H9 (cell line): ENCODE data around the gene C3orf70. TPM values are rescaled to one million over a fixed set of nuclear protein-coding genes. Genes with fewer than 3 reads are reported as not detected.

Source experiments
- DNase-seq: peaks from one replicate; pipeline ENCODE4 v3.0.0-alpha.2; 2017
- H2AFZ ChIP-seq: one replicate; pipeline ENCODE4 v1.6.1; 2013; ENCODE audit warnings: mild to moderate bottlenecking, low read length, control low read depth, moderate library complexity
- H2AK5ac ChIP-seq: 2 replicates; pipeline ENCODE4 v1.6.1; 2013; ENCODE audit warnings: low read length, control low read depth, mixed read lengths; ENCODE audit not compliant: insufficient read length
- H2BK120ac ChIP-seq: one replicate; pipeline ENCODE4 v1.6.1; 2013; ENCODE audit warnings: low read depth, mild to moderate bottlenecking, low read length, control low read depth, inconsistent platforms; ENCODE audit not compliant: poor library complexity, severe bottlenecking
- H2BK12ac ChIP-seq: 2 replicates; pipeline ENCODE4 v1.6.1; 2013; ENCODE audit warnings: low read length, control low read depth, mixed read lengths, low read depth; ENCODE audit not compliant: insufficient read length
- H2BK15ac ChIP-seq: 2 replicates; pipeline ENCODE4 v1.6.1; 2013; ENCODE audit warnings: low read depth, low read length, control low read depth
- H2BK20ac ChIP-seq: one replicate; pipeline ENCODE4 v1.6.1; 2013; ENCODE audit warnings: low read depth, mild to moderate bottlenecking, low read length, control low read depth, inconsistent platforms; ENCODE audit not compliant: poor library complexity, severe bottlenecking
- H2BK5ac ChIP-seq: 2 replicates; pipeline ENCODE4 v1.6.1; 2013; ENCODE audit warnings: low read length, control low read depth, mixed read lengths; ENCODE audit not compliant: insufficient read length
- H3K14ac ChIP-seq: 2 replicates; pipeline ENCODE4 v1.6.1; 2013; ENCODE audit warnings: low read length, control low read depth; ENCODE audit not compliant: insufficient read depth
- H3K18ac ChIP-seq: 2 replicates; pipeline ENCODE4 v1.6.1; 2013; ENCODE audit warnings: low read depth, mild to moderate bottlenecking, mixed read lengths, low read length, control low read depth; ENCODE audit not compliant: insufficient read length
- H3K23ac ChIP-seq: 2 replicates; pipeline ENCODE4 v1.6.1; 2013; ENCODE audit warnings: low read length, control low read depth, mixed read lengths, low read depth; ENCODE audit not compliant: insufficient read length
- H3K23me2 ChIP-seq: 2 replicates; pipeline ENCODE4 v1.6.1; 2013; ENCODE audit warnings: low read depth, mild to moderate bottlenecking, mixed read lengths, low read length, control low read depth; ENCODE audit not compliant: insufficient read length, poor library complexity, severe bottlenecking
- H3K27ac ChIP-seq: 2 replicates; pipeline ENCODE4 v1.5.1; 2013; ENCODE audit warnings: low read length, control low read depth, mixed read lengths, low read depth; ENCODE audit not compliant: insufficient read length
- H3K27me3 ChIP-seq: 2 replicates; pipeline ENCODE4 v1.6.1; 2013; ENCODE audit warnings: low read length, control low read depth, inconsistent platforms; ENCODE audit not compliant: insufficient read depth
- H3K4ac ChIP-seq: 2 replicates; pipeline ENCODE4 v1.6.1; 2013; ENCODE audit warnings: low read depth, mild to moderate bottlenecking, control low read depth, inconsistent platforms, low read length, moderate library complexity
- H3K4me1 ChIP-seq: 2 replicates; pipeline ENCODE4 v1.6.1; 2013; ENCODE audit warnings: low read length, control low read depth, inconsistent platforms; ENCODE audit not compliant: insufficient read depth
- H3K4me2 ChIP-seq: 2 replicates; pipeline ENCODE4 v1.6.1; 2013; ENCODE audit warnings: low read length, control low read depth, mixed read lengths; ENCODE audit not compliant: insufficient read length, insufficient read depth
- H3K56ac ChIP-seq: 2 replicates; pipeline ENCODE4 v1.6.1; 2013; ENCODE audit warnings: low read depth, mild to moderate bottlenecking, mixed read lengths, low read length, control low read depth; ENCODE audit not compliant: insufficient read length
- H3K79me1 ChIP-seq: 2 replicates; pipeline ENCODE4 v1.6.1; 2013; ENCODE audit warnings: low read depth, mild to moderate bottlenecking, moderate library complexity, low read length, control low read depth, inconsistent platforms; ENCODE audit not compliant: insufficient read depth, poor library complexity, severe bottlenecking
- H3K79me2 ChIP-seq: 2 replicates; pipeline ENCODE4 v1.6.1; 2013; ENCODE audit warnings: low read length, control low read depth, inconsistent platforms; ENCODE audit not compliant: insufficient read depth
- H3K9ac ChIP-seq: 2 replicates; pipeline ENCODE4 v1.6.1; 2013; ENCODE audit warnings: low read length, control low read depth, mixed read lengths; ENCODE audit not compliant: insufficient read length; ENCODE audit errors: extremely low read depth
- H3K9me3 ChIP-seq: one replicate; pipeline ENCODE4 v1.6.1; 2013; ENCODE audit warnings: low read depth, low read length, inconsistent platforms; ENCODE audit not compliant: control insufficient read depth
- H3T11ph ChIP-seq: one replicate; pipeline ENCODE4 v1.6.1; 2013; ENCODE audit warnings: mild to moderate bottlenecking, low read length, control low read depth, inconsistent platforms
- H4K20me1 ChIP-seq: one replicate; pipeline ENCODE4 v1.6.1; 2013; ENCODE audit not compliant: control insufficient read depth, insufficient read length, insufficient read depth
- H4K5ac ChIP-seq: 2 replicates; pipeline ENCODE4 v1.6.1; 2013; ENCODE audit warnings: low read depth, mild to moderate bottlenecking, mixed read lengths, low read length, control low read depth; ENCODE audit not compliant: insufficient read length
- H4K8ac ChIP-seq: replicated peaks from 2 replicates; pipeline ENCODE4 v1.6.1; 2013; ENCODE audit warnings: low read length, control low read depth, mixed read lengths, low read depth; ENCODE audit not compliant: insufficient read length
- H4K91ac ChIP-seq: 2 replicates; pipeline ENCODE4 v1.6.1; 2013; ENCODE audit warnings: low read depth, mild to moderate bottlenecking, moderate library complexity, mixed read lengths, low read length, control low read depth; ENCODE audit not compliant: insufficient read length
- H3K27ac Mint-ChIP-seq, 3 experiments: 2 replicates in 2 of 3; 3 replicates in 1 of 3; pipeline ENCODE4 v1.8.0; 2020 to 2021; ENCODE audit warnings: mixed read lengths in 3 of 3, mild to moderate bottlenecking in 1 of 3, moderate library complexity in 1 of 3
- H3K27me3 Mint-ChIP-seq: 2 replicates; pipeline ENCODE4 v1.8.0; 2021; ENCODE audit warnings: low read depth, mild to moderate bottlenecking, moderate library complexity, mixed read lengths
- H3K36me3 Mint-ChIP-seq, 3 experiments: 2 replicates in 2 of 3; 3 replicates in 1 of 3; pipeline ENCODE4 v1.8.0; 2020 to 2021; ENCODE audit warnings: low read depth in 3 of 3, mixed read lengths in 3 of 3; ENCODE audit not compliant: insufficient read depth in 1 of 3
- H3K4me1 Mint-ChIP-seq, 2 experiments: 2 replicates each; pipeline ENCODE4 v1.8.0; 2020; ENCODE audit warnings: mixed read lengths in 2 of 2
- H3K4me3 Mint-ChIP-seq, 2 experiments: 2 replicates in 1 of 2; 3 replicates in 1 of 2; pipeline ENCODE4 v1.8.0; 2020 to 2021; ENCODE audit warnings: mild to moderate bottlenecking in 2 of 2, mixed read lengths in 2 of 2, moderate library complexity in 1 of 2
- H3K9me3 Mint-ChIP-seq, 2 experiments: 2 replicates in 1 of 2; 3 replicates in 1 of 2; pipeline ENCODE4 v1.8.0; 2020; ENCODE audit warnings: mild to moderate bottlenecking in 2 of 2, mixed read lengths in 2 of 2, moderate library complexity in 1 of 2
- WGBS: extraction: QIAGEN DNeasy Blood & Tissue Kit; methylation state at CpG from one replicate; pipeline ENCODE4 v1.1.7; 2013; ENCODE audit warnings: missing lambda C conversion rate, low lambda C conversion rate, mixed read lengths; ENCODE audit not compliant: insufficient read length; ENCODE audit errors: extremely low coverage; 5-methylcytosine and 5-hydroxymethylcytosine counted together
- total RNA-seq: library from RNA; stranded (reverse); gene quantifications from 2 replicates; pipeline ENCODE4 v1.2.1, GENCODE V29; 2021
- TF ChIP-seq, protein P1 (sequence below): fragments of 200-600 bp; sonication (generic); conservative IDR thresholded peaks from 3 replicates; pipeline ENCODE4 v1.8.0; 2021; ENCODE audit warnings: antibody characterized with exemption, mild to moderate bottlenecking

Gene C3orf70
- total RNA-seq, 1 experiment from 2014 or later: 0.52 TPM

DNA sequence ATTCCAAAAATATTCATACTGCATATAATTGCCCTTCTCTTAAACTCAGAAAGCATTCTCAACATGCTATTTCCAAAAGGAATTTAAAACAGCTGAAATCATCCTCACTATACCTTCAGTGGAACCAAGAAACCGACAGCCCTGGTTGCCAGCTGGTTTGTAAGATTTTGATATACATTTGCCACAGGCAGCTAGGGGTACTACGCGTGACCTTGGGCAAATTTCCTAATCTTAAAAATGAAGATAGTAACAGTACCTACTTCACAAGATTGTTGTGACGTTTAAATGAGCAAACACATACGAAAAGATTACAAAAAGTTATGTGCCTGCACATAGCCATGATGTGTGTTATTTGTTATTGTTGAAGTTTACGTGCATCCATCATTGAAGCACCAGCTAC is 7.3 kb downstream of the C3orf70 start:
- H3K23me2 ChIP-seq: no peaks in the 10 kb centered on the region
- no peak overlapping the region for H2BK12ac ChIP-seq
- no peak overlapping the region for H2AFZ ChIP-seq
- H2AK5ac ChIP-seq: no peak overlapping the region
- H4K8ac ChIP-seq: no peak overlapping the region
- H3K4me2 ChIP-seq: no peak overlapping the region
- Mint-ChIP-seq H3K36me3 (no peaks in the 10 kb centered on the region), H3K27me3 (peaks cover 13% of the 10 kb centered on the region), H3K9me3 (no peaks in the 10 kb centered on the region), H3K4me1 (no peaks in the 10 kb centered on the region), H3K27ac (no peak overlapping the region), H3K4me3 (no peak overlapping the region)
- H3K9me3 ChIP-seq: no peaks in the 10 kb centered on the region
- H2BK20ac ChIP-seq: no peak overlapping the region
- H3K56ac ChIP-seq: no peak overlapping the region
- H3K79me2 ChIP-seq: no peaks in the 10 kb centered on the region
- no peak overlapping the region for H3K23ac ChIP-seq
- no CpG with 5 or more reads among the region's 6 CpGs for WGBS
- H3K27me3 ChIP-seq: peaks cover 1% of the 10 kb centered on the region; the same call in 1 of the 2 replicates
- H2BK120ac ChIP-seq: no peak overlapping the region
- H3K18ac ChIP-seq: no peak overlapping the region
- no peak overlapping the region for H3K27ac ChIP-seq
- TF ChIP-seq, protein P1, sequence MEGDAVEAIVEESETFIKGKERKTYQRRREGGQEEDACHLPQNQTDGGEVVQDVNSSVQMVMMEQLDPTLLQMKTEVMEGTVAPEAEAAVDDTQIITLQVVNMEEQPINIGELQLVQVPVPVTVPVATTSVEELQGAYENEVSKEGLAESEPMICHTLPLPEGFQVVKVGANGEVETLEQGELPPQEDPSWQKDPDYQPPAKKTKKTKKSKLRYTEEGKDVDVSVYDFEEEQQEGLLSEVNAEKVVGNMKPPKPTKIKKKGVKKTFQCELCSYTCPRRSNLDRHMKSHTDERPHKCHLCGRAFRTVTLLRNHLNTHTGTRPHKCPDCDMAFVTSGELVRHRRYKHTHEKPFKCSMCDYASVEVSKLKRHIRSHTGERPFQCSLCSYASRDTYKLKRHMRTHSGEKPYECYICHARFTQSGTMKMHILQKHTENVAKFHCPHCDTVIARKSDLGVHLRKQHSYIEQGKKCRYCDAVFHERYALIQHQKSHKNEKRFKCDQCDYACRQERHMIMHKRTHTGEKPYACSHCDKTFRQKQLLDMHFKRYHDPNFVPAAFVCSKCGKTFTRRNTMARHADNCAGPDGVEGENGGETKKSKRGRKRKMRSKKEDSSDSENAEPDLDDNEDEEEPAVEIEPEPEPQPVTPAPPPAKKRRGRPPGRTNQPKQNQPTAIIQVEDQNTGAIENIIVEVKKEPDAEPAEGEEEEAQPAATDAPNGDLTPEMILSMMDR: no peak
- DNase-seq: no peak
- H3T11ph ChIP-seq: no peak overlapping the region
- no peak overlapping the region for H4K91ac ChIP-seq
- H3K4ac ChIP-seq: no peak overlapping the region
- H2BK15ac ChIP-seq: no peak overlapping the region
- no peaks in the 10 kb centered on the region for H4K20me1 ChIP-seq
- no peak overlapping the region for H4K5ac ChIP-seq
- no peak overlapping the region for H3K9ac ChIP-seq
- H3K79me1 ChIP-seq: no peaks in the 10 kb centered on the region
- H2BK5ac ChIP-seq: no peak overlapping the region
- no peaks in the 10 kb centered on the region; the same call in 1 of the 2 replicates for H3K4me1 ChIP-seq
- no peak overlapping the region for H3K14ac ChIP-seq
